OCI-M2 (cell line): ENCODE data around the gene TMEM37.

ENCODE experiments used
- DNase-seq: peaks from one replicate; lab custom pipeline; 2025; ENCODE audit not compliant: unreplicated experiment; lab: John Stamatoyannopoulos, UW

TMEM37 gene

DNA sequence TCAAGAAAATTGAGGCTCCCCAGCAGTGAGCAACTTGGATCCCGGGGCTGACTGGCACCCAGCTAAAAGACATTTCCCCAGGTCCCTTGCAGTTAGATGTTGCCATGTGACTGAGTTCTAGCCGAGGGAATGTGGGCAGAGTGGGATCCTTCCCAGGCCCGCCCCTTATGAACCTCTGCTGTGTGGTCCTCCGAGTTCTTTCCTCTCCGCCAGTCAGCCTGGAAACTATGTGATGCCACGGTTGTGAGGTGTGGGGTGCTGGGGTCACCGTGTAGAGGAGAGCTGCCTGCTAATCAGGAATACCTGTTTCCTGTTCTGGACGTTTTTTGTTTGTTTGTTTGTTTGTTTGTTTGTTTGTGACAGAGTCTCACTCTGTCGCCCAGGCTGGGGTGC, 45.5 kb downstream of the TMEM37 start:
- no peak for DNase-seq

DNA sequence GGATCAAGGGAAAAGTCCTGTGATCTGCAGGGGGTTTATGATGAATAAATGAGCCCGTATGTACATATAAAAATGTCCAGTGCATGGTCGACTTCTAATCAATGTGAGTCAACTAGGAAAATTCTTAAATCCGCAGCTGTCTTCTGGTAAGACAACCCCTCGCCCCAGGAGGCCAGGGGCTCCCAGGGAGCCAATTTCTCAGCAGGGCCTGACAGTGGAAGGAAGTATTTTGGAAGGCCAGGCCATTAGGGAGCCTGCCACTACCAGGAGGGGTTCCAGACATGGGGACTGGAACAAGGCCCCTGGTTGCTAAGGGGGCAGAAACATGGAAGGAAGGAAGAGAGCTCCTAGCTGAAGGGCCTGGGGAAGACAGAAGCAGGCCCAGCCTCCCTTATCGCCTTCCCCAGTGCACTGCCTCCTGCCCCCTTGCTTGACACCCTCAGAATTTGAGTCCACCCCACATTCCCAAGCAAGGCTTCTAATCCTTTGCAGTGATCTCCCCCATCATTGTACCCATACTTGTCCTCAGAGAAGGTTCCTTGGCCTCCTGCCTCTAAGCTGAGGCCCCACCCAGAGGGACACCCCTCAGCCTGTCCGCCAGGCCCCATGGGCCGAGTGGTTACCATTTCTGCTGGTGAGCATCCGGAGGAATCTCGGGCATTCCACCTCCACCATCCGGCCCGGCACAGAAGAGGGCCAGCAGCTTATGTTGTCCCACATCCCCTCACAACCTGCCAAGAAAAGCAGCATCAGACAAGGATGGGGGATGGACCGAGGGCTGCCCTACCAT, 46.7 kb downstream of the TMEM37 start:
- no peak for DNase-seq

GRCh38 chr2:119478978-119479295, 47.3 kb downstream of the TMEM37 start:
- no peak for DNase-seq

DNA sequence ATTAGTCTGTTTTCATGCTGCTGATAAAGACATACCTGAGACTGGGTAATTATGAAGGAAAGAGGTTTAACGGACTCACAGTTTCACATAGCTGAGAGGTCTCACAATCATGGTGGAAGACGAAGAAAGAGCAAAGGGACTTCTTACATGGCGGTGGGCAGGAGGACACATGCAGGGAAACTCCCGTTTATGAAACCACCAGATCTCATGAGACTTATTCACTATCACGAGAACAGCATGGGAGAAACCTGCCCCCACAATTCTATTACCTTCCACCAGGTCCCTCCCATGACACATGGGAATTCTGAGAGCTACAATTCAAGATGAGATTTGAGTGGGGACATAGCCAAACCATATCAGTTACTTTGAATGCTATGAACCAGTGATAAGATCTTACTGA, 48.5 kb downstream of the TMEM37 start:
- no peak for DNase-seq

DNA sequence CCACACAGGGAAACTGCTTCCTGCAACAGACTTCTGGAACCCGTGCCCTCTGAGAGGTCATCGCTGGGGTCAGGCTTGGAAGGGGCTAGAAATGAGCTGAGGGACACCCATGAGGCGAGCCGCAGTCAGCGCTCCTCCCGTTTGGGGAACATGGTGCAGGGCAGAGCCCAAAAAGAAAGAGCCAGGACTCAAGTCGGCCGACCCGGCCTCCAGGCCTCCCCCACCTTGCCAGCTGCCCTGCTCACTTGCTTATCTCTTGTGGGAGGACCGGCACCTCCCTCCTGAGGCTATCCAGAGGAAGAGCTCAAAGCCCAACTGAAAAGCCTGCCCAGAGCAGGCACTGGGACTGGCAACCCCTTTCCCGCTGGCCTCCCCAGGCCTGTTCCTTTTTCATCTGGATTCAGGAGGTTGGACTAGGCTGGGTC, 49.1 kb downstream of the TMEM37 start:
- DNase-seq, result no peak

GRCh38 chr2:119481501-119482455, 50.1 kb downstream of the TMEM37 start:
- no peak for DNase-seq

GRCh38 chr2:119482481-119483394, 51.1 kb downstream of the TMEM37 start:
- DNase-seq, result no peak

- no peak for DNase-seq
Observed at GRCh38 chr2:119483395-119483753, 51.7 kb downstream of the TMEM37 start.

GRCh38 chr2:119483896-119484718, 52.5 kb downstream of the TMEM37 start:
- DNase-seq, result no peak

GRCh38 chr2:119484834-119485233, 53.2 kb downstream of the TMEM37 start:
- DNase-seq, result no peak

GRCh38 chr2:119485336-119486110, 53.9 kb downstream of the TMEM37 start:
- no peak for DNase-seq

DNA sequence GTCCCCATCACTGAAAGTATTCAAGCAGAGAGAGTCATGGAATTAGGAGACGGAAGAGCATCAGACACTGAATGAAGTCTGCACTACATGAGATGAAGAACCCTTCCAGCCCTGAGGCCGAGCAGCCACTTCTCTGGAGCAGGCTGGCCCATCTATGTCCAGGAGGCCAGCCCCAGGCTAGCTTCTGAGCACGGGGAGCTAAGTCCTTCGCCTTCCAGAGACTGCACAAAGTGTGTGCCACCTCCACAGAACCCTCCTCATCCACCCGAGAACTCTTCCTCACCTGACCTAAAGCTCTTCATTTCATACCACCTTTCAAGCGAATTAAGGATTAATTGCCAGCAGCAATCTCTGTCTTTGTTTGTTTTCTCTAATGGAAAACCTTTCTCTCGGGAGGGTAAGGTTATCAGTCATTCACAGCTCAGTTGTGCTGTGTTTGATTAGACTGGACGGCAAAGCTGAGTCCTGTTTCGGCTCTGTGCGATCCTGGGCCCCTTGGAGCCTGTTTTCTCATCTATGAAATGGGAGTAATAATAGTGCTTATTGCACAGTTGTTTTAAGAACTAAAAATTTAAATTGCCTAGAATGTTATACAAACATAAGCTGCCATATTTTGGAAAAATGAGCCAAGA, 54.7 kb downstream of the TMEM37 start:
- no peak for DNase-seq

- DNase-seq, result no peak
Observed at GRCh38 chr2:119486886-119487285, 55.2 kb downstream of the TMEM37 start.

DNA sequence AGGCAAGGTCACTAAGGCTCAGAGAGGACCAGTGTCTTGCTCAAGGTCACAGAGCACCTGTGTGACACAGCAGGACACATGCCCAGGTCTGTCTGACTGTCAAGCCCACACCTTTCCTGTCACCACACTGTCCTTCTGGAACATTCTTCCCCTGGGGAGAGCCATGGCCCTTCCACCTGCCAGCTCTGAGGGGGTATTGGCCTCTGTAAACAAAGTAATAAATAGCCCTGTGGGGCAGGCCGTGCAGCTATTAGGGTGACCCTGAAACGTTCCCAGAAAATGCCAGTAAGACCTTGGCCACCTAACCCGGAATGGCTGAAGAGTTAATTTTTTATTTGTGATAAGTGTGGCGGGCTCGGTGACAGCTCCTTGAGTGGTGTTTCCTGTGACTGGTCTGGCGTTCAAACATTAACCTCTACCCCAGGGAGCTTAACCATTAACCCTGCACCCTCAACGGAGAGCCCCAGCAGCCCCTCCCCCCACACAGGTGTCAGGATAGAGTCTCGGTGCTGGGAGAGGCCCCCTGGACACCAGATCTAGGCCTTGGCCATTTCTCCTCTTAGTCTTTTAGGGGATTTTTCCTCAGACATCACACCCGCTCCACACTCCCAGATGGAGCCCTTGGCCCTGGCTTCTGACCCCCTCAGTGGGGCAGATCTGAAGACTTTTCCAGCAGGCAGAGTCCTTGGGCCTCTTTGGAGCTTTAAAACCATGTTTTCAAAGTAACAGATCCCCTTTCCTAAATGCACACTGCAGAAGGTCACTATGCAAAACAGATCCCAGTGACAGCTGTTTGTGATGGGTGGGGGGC, 56.0 kb downstream of the TMEM37 start:
- DNase-seq, result no peak
